Gastrocnemius medialis (tissue), 4 donors: Measurements from ENCODE around the gene DCAF10.

Source experiments
- CTCF ChIP-seq, 5 experiments: fragments of 450-650 bp in 3 of 5; fragments of 200-600 bp in 2 of 5; sonication (generic) in 2 of 5; IDR thresholded peaks in 4 of 5; conservative IDR thresholded peaks in 1 of 5; 1 replicate in 4 of 5; 2 replicates in 1 of 5; pipeline ENCODE4 v1.5.1; 2016 to 2019; ENCODE audit warnings: antibody characterized with exemption in 5 of 5, mild to moderate bottlenecking in 3 of 5, moderate library complexity in 3 of 5
- POLR2A ChIP-seq, 2 donors: fragments of 450-650 bp; IDR thresholded peaks; one replicate each; pipeline ENCODE4 v1.6.1; 2017; ENCODE audit warnings: antibody characterized with exemption in 2 of 2, mild to moderate bottlenecking in 2 of 2, moderate library complexity in 2 of 2

- TF ChIP-seq CTCF (IDR thresholded peaks at IDR 0.05 in 4 of 5, conservative IDR thresholded peaks at IDR 0.05 in 1 of 5): no peak
- no peak for TF ChIP-seq POLR2A (IDR thresholded peaks at IDR 0.05)
Observed at GRCh38 chr9:37910271-37910670, 109.7 kb downstream of the DCAF10 start.
